Measurements from ENCODE around the gene ORC4. TPM values are rescaled to one million over a fixed set of nuclear protein-coding genes. Genes with fewer than 3 reads are reported as not detected.

The ORC4 gene
- total RNA-seq, 1 experiment from 2014 or later: 33.9 TPM

Other genes with a start within 250 kb of the ORC4 start
- gene ACVR2A, start 175.7 kb downstream of the ORC4 start, total RNA-seq (2014; rRNA removed; shearing (Covaris generic)): 0.31 and 0.54 TPM in 2 replicates
- 11.4 and 14.5 TPM in 2 replicates for gene MBD5, start 354 bp upstream of the ORC4 start, total RNA-seq (2014; rRNA removed; shearing (Covaris generic))

Data from G401 (cell line).